GM19468 (cell line): Measurements from ENCODE around the gene GSTM2.
"Not testable (repeated sequence)": the region's sequence is repeated elsewhere in the genome, so short reads cannot be mapped to it uniquely, and the experiment has no call there.

Experiments used
- ATAC-seq: cut with Tn5 transposase; IDR thresholded peaks from one replicate; pipeline ENCODE4 v1.9.1; 2021; ENCODE audit warnings: mild to moderate bottlenecking, moderate library complexity, moderate number of reproducible peaks; ENCODE audit not compliant: unreplicated experiment; ENCODE audit errors: extremely low read depth

GSTM2 gene

GRCh38 chr1:109711593-109712320 lies 43.9 kb downstream of the GSTM2 start, which contains the start of gene GSTM5:
TSS of gene GSTM5 (plus strand) at chr1:109712251. CDS start at chr1:109712313, 62 bp downstream.
- not testable (repeated sequence) for ATAC-seq

- ATAC-seq, result no peak
These were observed 44.5 kb downstream of the GSTM2 start for GRCh38 chr1:109712321-109712864.

DNA sequence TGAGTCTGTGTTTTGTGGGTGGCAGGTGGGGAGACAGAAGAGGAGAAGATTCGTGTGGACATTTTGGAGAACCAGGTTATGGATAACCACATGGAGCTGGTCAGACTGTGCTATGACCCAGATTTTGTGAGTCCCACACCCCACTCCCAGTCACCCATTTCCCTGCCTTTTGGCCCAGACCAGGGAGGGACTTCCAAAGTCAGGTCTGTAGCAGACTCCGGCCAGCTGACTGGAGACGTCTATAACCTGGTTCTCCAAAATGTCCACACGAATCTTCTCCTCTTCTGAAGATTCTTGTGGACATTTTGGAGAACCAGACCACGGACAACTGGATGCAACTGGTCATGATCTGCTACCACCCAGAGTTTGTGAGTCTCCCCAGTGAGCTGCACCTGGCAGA lies 45.8 kb downstream of the GSTM2 start:
- ATAC-seq, result no peak

DNA sequence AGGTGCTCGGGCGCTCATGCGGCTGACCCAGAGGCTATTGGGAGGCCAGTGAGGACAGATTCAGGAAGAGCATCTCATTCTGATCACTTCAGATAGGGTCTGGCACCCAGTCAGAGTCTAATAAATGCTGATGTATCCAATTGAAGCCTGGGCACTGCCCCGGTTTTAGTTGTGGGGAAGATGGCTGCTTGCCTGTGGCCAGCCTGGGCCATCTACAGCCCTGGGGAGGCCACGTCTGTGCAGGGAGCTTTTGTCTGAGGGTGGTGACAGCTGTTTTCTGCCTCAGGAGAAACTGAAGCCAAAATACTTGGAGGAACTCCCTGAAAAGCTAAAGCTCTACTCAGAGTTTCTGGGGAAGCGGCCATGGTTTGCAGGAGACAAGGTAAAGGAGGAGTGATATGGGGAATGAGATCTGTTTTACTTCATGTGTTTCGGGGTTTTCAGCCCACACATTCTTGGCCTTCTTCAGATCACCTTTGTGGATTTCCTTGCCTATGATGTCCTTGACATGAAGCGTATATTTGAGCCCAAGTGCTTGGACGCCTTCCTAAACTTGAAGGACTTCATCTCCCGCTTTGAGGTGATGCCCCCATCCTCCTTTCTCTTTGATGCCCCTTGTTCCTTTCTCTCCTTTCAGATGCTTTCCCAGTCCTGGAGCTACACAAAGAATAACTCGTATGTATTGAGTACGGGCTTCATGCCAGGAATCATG lies 47.0 kb downstream of the GSTM2 start:
- no peak for ATAC-seq

- ATAC-seq, result no peak
These were observed 48.3 kb downstream of the GSTM2 start for GRCh38 chr1:109716121-109716520.

DNA sequence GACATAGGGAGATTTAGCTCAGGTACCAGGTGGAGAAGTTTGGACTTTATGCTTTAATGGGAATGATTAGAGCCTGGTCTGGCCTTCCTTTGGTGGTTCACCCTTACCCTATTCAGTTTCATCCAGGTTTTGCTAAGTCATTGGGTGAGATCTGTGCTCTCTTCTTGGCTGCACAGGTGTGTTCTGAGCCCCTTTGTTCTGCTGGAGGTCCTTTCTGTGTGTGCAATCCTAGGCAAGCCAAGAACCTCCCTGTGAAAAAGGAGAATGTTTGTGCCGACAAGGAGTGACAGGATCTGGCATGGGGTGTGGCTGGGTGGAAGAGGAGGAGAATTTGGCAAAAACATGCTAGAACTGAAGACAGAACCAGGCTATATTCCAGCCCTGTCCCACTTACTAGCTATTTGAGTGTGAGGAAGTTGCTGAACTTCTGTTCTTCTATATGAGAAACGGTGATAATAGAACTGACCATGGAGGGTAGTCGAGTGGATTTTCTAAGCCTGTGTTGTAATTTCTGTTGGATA lies 48.8 kb downstream of the GSTM2 start:
- no peak for ATAC-seq

- no peak for ATAC-seq
These were observed 49.9 kb downstream of the GSTM2 start for GRCh38 chr1:109717729-109718128.

DNA sequence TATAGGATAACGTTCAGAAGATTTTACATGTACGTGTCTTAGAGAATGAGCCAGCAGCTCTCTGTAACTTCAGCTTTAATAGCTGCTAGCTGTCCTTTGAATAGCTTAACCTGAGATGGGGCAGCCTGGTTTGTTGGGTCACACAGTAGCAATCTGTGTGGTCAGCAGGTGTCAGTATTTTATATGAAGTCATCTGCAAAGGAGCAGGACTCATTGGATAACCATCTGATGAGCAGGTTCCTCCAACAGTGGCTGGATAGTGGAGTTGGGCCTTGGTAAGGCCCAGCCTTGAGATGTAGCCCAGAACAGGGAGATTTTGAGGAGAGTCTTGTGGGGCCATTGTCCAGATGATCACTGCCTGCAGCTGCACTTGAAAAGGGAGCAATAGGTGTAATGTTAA lies 50.6 kb downstream of the GSTM2 start:
- no peak for ATAC-seq

- ATAC-seq, result no peak
These were observed 51.5 kb downstream of the GSTM2 start for GRCh38 chr1:109719337-109719837.

- no peak for ATAC-seq
These were observed 53.2 kb downstream of the GSTM2 start for GRCh38 chr1:109721042-109721441.

DNA sequence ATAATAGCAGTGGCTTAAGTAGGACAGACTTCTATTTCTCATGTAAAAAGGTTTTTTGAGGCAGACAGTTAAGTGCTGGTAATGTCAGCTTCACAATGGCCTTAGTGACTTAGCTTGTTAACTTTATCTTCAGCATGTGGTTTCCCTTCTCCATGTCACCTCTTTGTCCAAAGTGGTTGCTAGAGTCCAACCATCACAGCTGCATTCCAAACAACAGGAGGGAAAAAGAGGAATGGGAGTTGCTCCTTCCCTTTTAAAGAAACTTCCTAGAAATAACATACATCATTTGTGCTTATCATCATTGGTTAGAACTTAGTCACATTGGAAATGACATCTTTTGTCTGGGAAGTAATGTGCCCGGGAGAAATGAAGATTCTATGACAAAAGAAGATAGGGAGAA lies 54.1 kb downstream of the GSTM2 start:
- no peak for ATAC-seq

- no peak for ATAC-seq
These were observed 55.2 kb downstream of the GSTM2 start for GRCh38 chr1:109722908-109723691.
